ENCODE data around the gene SIGLEC1.
A peak's percentile ranks its signal among the peaks of the same experiment; 100 is the strongest.

The SIGLEC1 gene

DNA sequence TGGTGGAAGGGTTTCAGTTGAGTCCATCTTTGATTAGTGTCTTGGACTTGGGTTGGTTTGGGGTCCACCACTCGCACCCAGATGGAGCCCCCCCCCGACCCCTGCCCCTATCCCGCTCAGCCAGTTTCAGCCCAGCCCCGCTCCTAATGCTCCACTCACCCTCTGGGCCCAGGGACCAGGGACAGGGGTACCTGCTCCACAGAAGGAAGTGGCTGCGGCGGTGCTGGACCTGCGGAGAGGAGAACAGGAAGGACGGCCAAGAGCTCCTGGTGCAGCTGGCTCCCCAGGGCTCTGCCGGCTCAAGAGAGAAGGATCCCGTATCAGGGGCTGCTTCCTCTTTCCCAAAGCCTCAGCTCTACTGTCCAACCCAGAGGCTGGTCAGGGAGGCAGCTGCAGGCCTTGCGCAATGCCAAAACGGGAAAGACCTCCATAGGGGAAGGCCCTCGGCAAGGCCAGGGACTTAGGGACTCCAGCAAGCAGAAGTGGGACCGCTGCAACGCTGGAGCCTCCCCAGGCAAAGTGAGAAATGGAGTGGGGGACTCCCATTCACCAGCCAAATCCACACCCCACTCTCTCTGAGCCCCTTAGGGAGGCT lies at the start of gene SIGLEC1:
Gene SIGLEC1, minus strand, starts transcription at position 322 of the 595 bp plus-strand sequence. CDS start 5,472 bp downstream, outside the sequence.
- DNase-seq (ENCODE audit: low read depth) = no peak

- no peak for DNase-seq (ENCODE audit: low read depth)
Measured at GRCh38 chr20:3760655-3761348, 48.4 kb upstream of the SIGLEC1 start.

DNA sequence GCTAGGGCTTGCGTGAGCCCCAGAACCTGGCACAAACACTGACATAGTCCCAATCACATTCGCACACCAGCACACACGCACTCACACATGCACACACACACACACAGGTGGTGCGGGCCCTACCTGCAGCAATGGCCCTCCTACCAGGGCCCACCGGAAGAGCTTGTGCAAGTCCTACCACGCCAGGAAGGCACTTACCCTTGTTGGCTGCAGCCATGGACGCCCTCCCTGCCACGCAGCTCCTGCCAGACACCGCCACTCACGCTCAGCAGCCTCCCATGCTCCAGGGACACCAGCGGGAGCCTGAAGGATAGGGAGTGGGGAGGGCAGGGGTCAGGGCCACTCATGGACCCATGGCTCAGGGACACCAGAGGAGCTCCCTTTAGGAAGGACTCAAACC lies 47.5 kb upstream of the SIGLEC1 start:
- DNase-seq (ENCODE audit: low read depth) = no peak

- DNase-seq (ENCODE audit: low read depth) = no peak
Measured at GRCh38 chr20:3759316-3759823, 47.0 kb upstream of the SIGLEC1 start.

GRCh38 chr20:3758566-3758965 lies 46.2 kb upstream of the SIGLEC1 start:
- DNase-seq (ENCODE audit: low read depth) = no peak

DNA sequence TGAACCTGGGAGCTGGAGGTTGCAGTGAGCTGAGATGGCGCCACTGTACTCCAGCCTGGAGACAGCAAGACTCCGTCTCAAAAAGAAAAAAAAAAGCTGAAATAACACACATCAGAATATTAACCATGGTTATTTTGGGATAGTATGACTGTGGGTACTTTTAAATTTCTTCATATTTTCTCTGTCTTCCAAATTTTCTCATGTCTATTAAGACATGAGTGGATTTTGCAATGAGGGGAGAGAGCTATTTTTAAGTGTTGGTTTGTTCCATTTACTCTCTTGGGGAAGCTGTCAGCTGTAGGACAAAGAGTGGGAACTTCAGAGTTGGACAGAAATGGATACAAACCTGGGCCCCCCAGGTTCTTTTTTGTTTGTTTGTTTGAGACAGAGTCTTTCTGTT lies 44.9 kb upstream of the SIGLEC1 start:
- DNase-seq (ENCODE audit: low read depth) = no peak

DNA sequence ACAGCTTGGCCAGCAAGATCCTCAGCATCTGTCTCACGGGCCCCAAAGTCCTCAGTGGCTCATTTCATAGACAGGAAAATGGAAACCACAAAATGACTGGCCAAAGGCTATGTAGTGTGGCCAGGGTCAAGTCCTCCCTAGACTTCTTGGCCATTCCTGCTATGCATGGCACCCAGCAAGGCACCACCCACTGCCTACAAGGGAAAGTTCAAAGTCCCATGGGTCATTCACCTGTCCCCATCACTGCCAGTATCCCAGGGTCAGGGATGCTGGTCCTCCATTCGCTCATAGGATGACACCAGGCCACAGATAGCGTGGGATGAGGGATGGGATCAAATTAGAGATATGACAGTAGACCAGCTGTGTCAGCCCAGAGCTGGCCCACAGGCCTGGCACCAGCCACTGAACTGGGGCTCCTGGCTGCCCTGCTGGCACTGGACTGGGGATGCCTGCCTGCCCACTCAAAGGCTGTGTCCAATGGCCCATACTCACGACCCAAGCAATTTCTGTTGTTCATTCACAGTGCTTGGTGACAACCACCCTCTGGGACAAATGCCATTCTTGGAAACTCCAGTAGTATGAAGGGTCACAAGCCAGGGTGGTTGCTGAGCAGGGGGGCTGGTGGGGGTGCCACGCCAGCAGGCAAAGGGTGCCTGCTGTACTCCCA lies 43.5 kb upstream of the SIGLEC1 start:
- DNase-seq (ENCODE audit: low read depth) = no peak

GRCh38 chr20:3755269-3755668 lies 42.9 kb upstream of the SIGLEC1 start:
- DNase-seq (ENCODE audit: low read depth) = no peak

DNA sequence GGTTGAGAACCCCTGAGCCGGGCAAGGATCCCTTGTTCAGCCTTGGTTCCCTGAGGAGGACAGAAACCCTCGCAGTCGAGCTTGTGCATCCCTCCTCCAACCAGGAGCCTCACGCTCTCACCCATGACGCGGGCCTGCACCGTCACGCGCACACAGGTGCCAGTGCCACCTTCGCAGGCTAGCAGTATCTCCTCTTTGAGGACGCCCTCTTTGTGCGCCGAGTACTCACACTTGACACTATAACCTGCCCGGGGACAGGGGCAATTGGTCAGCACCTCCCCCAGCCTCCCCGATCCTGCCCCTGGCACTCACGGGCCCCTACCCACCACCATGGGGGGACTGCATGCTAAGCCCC lies 41.9 kb upstream of the SIGLEC1 start:
- no peak for DNase-seq (ENCODE audit: low read depth)

DNA sequence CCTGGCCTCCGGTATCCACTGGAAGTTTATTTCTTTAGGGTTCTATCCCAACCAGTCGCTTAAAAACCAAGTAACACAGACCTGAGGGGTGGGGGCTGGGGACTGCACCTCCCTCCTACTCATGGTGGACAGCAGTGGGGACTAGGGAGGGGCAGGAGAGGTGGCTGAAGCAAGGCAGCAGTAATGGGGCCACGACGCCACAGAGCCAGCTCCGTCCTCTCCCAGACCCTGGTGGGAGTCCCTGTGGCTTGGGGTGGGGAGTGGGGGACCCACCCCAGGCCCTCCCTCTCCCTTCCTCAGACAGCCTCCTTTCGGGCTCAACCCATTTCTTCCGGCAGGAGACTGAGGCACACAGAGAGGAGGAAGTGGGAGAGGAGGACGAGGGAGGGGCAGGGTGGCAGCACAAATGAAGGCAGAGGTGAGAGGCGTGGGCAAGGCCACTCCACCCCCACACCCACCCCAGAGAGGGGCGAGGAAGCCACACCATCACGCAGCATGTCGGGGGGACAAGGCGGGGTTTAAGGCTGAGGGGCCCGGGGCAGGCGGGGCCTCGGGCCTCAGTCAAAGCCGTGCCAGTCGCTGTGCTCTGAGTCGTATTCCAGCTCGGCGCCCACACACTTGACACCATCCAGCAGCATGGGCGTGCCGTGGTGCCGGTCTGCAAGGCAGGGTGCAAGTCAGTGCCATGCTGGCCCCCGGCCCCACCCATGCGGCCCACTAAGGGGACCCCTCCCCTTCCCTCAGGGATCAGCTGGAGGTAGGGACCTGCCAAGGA lies 41.3 kb upstream of the SIGLEC1 start:
- no peak for DNase-seq (ENCODE audit: low read depth)

- no peak for DNase-seq (ENCODE audit: low read depth)
Measured at GRCh38 chr20:3753098-3753497, 40.7 kb upstream of the SIGLEC1 start.

- no peak for DNase-seq (ENCODE audit: low read depth)
Measured at GRCh38 chr20:3752386-3752759, 40.0 kb upstream of the SIGLEC1 start.

DNA sequence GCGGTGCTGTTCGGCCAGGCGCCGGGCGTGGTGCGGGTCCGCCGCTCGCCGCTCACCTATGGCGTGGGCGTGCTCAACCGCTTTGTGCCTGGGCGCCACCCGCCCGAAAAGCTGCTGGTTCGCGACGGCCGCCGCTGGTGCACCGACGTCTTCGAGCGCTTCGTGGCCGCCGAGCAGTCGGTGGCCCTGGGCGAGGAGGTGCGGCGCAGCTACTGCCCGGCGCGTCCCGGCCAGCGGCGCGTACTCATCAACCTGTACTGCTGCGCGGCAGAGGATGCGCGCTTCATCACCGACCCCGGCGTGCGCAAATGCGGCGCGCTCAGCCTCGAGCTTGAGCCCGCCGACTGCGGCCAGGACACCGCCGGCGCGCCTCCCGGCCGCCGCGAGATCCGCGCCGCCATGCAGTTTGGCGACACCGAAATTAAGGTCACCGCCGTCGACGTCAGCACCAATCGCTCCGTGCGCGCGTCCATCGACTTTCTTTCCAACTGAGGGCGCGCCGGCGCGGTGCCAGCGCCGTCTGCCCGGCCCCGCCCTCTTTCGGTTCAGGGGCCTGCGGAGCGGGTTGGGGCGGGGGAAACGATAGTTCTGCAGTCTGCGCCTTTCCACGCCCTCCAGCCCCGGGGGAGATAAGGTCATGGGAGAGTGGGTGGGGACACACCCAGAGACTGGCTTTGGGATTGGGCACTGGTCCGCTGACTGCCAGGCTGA lies 39.4 kb upstream of the SIGLEC1 start:
- DNase-seq (ENCODE audit: low read depth) = peak; percentile 20

DNA sequence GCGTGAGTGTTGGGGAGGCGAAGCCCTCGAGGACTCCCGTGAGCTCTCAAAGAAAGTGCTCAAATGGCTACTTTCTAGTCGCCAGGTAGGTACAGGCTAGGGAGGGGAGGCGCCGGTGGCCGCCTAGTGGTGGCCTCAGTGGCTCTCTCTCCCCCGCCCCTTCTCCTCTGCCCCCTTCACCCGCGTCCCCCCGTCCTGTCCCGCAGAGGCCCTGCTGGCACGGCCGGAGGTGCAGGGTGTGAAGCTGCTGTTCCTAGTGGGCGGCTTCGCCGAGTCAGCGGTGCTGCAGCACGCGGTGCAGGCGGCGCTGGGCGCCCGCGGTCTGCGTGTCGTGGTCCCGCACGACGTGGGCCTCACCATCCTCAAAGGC lies 38.9 kb upstream of the SIGLEC1 start:
- DNase-seq (ENCODE audit: low read depth) = no peak

DNA sequence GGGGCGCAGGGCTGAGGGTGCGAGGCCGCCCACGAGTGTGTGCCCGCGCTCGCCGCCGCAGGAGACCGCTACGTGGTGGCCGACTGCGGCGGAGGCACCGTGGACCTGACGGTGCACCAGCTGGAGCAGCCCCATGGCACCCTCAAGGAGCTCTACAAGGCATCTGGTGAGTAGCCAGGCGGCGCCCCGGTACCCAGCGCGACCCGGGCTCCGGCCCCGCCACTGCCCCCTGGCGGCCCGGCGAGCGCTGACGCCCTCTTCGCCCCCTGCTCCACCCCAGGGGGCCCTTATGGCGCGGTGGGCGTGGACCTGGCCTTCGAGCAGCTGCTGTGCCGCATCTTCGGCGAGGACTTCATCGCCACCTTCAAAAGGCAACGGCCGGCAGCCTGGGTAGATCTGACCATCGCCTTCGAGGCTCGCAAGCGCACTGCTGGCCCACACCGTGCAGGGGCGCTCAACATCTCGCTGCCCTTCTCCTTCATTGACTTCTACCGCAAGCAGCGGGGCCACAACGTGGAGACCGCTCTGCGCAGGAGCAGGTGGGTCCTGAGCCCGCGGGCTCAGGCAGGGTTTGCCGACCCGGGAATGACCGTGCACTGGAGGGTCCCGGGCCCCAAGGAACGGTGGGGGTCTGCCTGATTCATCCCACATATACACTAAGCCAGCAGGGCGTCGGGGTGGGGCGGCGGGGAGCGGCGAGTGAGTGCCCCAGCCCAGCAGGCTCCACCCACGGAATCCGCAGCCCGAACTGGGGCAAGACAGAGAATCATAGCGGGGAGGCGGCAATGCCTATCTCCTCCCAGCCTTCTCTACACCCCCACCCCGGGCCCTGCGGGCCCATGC lies 37.5 kb upstream of the SIGLEC1 start:
- DNase-seq (ENCODE audit: low read depth) = no peak

DNA sequence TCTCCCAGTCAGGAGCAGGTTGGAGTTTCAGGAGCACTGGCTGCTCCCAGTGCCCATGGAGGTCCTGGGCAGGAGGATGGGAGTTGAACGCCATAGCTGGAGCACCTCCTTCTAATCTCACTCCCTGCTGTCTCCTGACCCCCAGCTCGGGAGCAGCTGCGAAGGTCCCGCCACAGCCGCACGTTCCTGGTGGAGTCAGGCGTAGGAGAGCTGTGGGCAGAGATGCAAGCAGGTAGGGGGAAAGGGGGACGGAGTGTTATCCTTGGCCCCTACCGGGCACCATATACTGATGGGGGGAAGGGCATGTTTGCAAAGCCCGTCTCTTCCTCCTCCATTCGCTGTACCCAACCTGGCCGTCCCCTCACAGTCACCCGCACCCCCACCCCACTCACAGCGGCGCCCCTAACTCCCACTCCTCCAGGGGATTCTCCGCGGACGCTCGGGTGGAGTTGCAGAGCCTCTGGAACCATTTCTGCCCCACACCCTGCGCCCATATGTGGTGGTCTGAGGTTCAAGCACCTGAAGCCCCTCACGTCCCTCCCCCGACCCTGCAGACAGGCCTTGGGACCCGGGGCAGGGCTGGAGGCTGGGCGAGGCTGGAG lies 36.8 kb upstream of the SIGLEC1 start:
- no peak for DNase-seq (ENCODE audit: low read depth)

DNA sequence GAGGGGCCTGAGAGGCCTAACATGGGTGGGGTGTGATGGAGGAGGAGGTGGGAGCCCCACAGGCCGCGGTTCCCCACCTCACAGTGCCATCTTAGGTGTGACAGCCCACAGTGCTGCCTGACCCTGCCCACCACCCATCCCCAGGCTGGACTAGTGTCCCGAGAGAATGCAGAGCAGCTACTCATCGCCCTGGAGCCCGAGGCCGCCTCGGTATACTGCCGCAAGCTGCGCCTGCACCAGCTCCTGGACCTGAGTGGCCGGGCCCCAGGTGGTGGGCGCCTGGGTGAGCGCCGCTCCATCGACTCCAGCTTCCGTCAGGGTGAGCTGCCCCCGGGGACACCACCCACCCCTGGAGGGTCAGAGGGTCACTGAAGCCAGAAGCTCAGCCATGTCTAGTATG lies 35.7 kb upstream of the SIGLEC1 start:
- no peak for DNase-seq (ENCODE audit: low read depth)

- DNase-seq (ENCODE audit: low read depth) = no peak
Measured at GRCh38 chr20:3747471-3747870, 35.1 kb upstream of the SIGLEC1 start.

- no peak for DNase-seq (ENCODE audit: low read depth)
Measured at GRCh38 chr20:3745686-3746173, 33.3 kb upstream of the SIGLEC1 start.
